ENCODE data around the gene TREML1. TPM values are rescaled to one million over a fixed set of nuclear protein-coding genes. Genes with fewer than 3 reads are reported as not detected.

Gene TREML1
- total RNA-seq, 6 donors from 2014 or later = 2.6 to 6.3 (median 4.4) TPM; not detected in 2

GRCh38 chr6:41147917-41148316 lies 6.2 kb downstream of the TREML1 start:
- no peak overlapping the region for H3K4me3 ChIP-seq
- no peak for TF ChIP-seq CTCF (IDR thresholded peaks at IDR 0.05)
- TF ChIP-seq POLR2A (IDR thresholded peaks at IDR 0.05) = no peak
- no peak for TF ChIP-seq EP300 (IDR thresholded peaks at IDR 0.05)
- no peak for TF ChIP-seq POLR2AphosphoS5 (IDR thresholded peaks at IDR 0.05)
- DNase-seq (no peak), ATAC-seq (ENCODE audit: low FRiP score in 2 of 2) (no peak)
- H3K36me3 ChIP-seq = peaks cover 0 to 3% (median 0%) of the 10 kb centered on the region in 4 donors
- no peak overlapping the region for H3K27ac ChIP-seq
- WGBS, 2 donors = 95 to 100% methylated on average over 1 of the region's 1 CpG
- no peaks in the 10 kb centered on the region for H3K4me1 ChIP-seq
- no peaks in the 10 kb centered on the region for H3K27me3 ChIP-seq
- H3K9me3 ChIP-seq = no peaks in the 10 kb centered on the region

- Histone ChIP-seq H3K9me3 (no peaks in the 10 kb centered on the region), H3K27me3 (no peaks in the 10 kb centered on the region), H3K27ac (no peak overlapping the region), H3K36me3 (peaks cover 0 to 32% (median 4%) of the 10 kb centered on the region in 4 donors), H3K4me3 (no peak overlapping the region), H3K4me1 (no peaks in the 10 kb centered on the region)
- no peak for DNase-seq
- no peak for TF ChIP-seq CTCF (IDR thresholded peaks at IDR 0.05)
- ATAC-seq (ENCODE audit: low FRiP score in 2 of 2) = no peak
Observed at GRCh38 chr6:41136911-41137310, 17.2 kb downstream of the TREML1 start.

- peaks cover 0 to 32% (median 4%) of the 10 kb centered on the region in 4 donors for H3K36me3 ChIP-seq
- 88 to 95% methylated on average over 3 of the region's 3 CpGs for WGBS, 2 donors
Observed at GRCh38 chr6:41135062-41135832, 18.9 kb downstream of the TREML1 start.

GRCh38 chr6:41132254-41132653 lies 21.9 kb downstream of the TREML1 start:
- Histone ChIP-seq H3K27ac (no peak overlapping the region), H3K36me3 (peaks cover 0 to 20% (median 3%) of the 10 kb centered on the region in 4 donors), H3K27me3 (no peaks in the 10 kb centered on the region), H3K9me3 (no peaks in the 10 kb centered on the region), H3K4me3 (no peak overlapping the region), H3K4me1 (no peaks in the 10 kb centered on the region)
- WGBS, 2 donors = 59 to 62% methylated on average over 2 of the region's 2 CpGs
- TF ChIP-seq POLR2A (IDR thresholded peaks at IDR 0.05) (no peak), EP300 (IDR thresholded peaks at IDR 0.05) (no peak), POLR2AphosphoS5 (IDR thresholded peaks at IDR 0.05) (no peak), CTCF (IDR thresholded peaks at IDR 0.05) (no peak)
- DNase-seq = no peak
- ATAC-seq (ENCODE audit: low FRiP score in 2 of 2) = no peak

More at GRCh38 chr6:41135062-41135832, 18.9 kb downstream of the TREML1 start:
- Histone ChIP-seq H3K9me3 (no peaks in the 10 kb centered on the region), H3K27me3 (no peaks in the 10 kb centered on the region), H3K4me3 (no peak overlapping the region), H3K4me1 (no peaks in the 10 kb centered on the region), H3K27ac (no peak overlapping the region)
- TF ChIP-seq EP300 (IDR thresholded peaks at IDR 0.05) = no peak
- TF ChIP-seq POLR2AphosphoS5 (IDR thresholded peaks at IDR 0.05) = no peak
- no peak for TF ChIP-seq CTCF (IDR thresholded peaks at IDR 0.05)
- no peak for TF ChIP-seq POLR2A (IDR thresholded peaks at IDR 0.05)
- DNase-seq (no peak), ATAC-seq (ENCODE audit: low FRiP score in 2 of 2) (no peak)

- ATAC-seq (ENCODE audit: low FRiP score in 2 of 2) = no peak
- no peaks in the 10 kb centered on the region for H3K9me3 ChIP-seq
- no peaks in the 10 kb centered on the region for H3K27me3 ChIP-seq
- TF ChIP-seq POLR2AphosphoS5 (IDR thresholded peaks at IDR 0.05) (no peak), CTCF (IDR thresholded peaks at IDR 0.05) (no peak), EP300 (IDR thresholded peaks at IDR 0.05) (no peak), POLR2A (IDR thresholded peaks at IDR 0.05) (no peak)
- H3K4me3 ChIP-seq = no peak overlapping the region
- H3K36me3 ChIP-seq = peaks cover 0 to 11% (median 0%) of the 10 kb centered on the region in 4 donors
- no peak for DNase-seq
- whole genome bisulfite sequencing, 2 donors = 96 to 100% methylated on average over 3 of the region's 3 CpGs
- peaks cover 0 to 7% (median 0%) of the 10 kb centered on the region in 4 donors for H3K4me1 ChIP-seq
- no peak overlapping the region for H3K27ac ChIP-seq
Observed at GRCh38 chr6:41125282-41125681, 28.9 kb downstream of the TREML1 start.

Measured in upper lobe of left lung (tissue), 6 donors.